Smooth muscle cell (in vitro differentiated cells): Measurements from ENCODE around the gene KRT81. TPM values are rescaled to one million over a fixed set of nuclear protein-coding genes. Genes with fewer than 3 reads are reported as not detected.

Source experiments
- DNase-seq: peaks from one replicate; lab custom pipeline; 2025; ENCODE audit not compliant: unreplicated experiment; lab: John Stamatoyannopoulos, UW
- H2AFZ ChIP-seq: fragments of 200-600 bp; sonication (generic); 2 replicates; pipeline ENCODE4 v1.6.0; 2016; ENCODE audit warnings: antibody characterized with exemption, low read depth, mild to moderate bottlenecking
- H3F3A ChIP-seq: fragments of 200-600 bp; sonication (generic); 2 replicates; pipeline ENCODE4 v1.6.0; 2017; ENCODE audit warnings: antibody characterized with exemption, low read depth
- H3K27ac ChIP-seq: fragments of 200-600 bp; sonication (generic); 2 replicates; pipeline ENCODE4 v1.5.1; 2016; ENCODE audit warnings: low read depth, mild to moderate bottlenecking
- H3K27me3 ChIP-seq: fragments of 200-600 bp; sonication (generic); 2 replicates; pipeline ENCODE4 v1.6.1; 2016; ENCODE audit warnings: low read depth, mild to moderate bottlenecking
- H3K36me3 ChIP-seq: fragments of 200-600 bp; sonication (generic); 2 replicates; pipeline ENCODE4 v1.5.1; 2016; ENCODE audit warnings: low read depth
- H3K4me1 ChIP-seq: fragments of 200-600 bp; sonication (generic); 2 replicates; pipeline ENCODE4 v1.5.1; 2016; ENCODE audit warnings: low read depth
- H3K4me2 ChIP-seq: fragments of 200-600 bp; sonication (generic); 2 replicates; pipeline ENCODE4 v1.6.0; 2016; ENCODE audit warnings: mild to moderate bottlenecking
- H3K4me3 ChIP-seq: fragments of 200-600 bp; sonication (generic); 2 replicates; pipeline ENCODE4 v1.5.1; 2016; ENCODE audit warnings: mild to moderate bottlenecking
- H3K79me2 ChIP-seq: fragments of 200-600 bp; sonication (generic); 2 replicates; pipeline ENCODE4 v1.6.0; 2016; ENCODE audit warnings: low read depth, mild to moderate bottlenecking
- H3K9ac ChIP-seq: fragments of 200-600 bp; sonication (generic); 2 replicates; pipeline ENCODE4 v1.6.0; 2016; ENCODE audit warnings: low read depth
- H3K9me3 ChIP-seq: fragments of 200-600 bp; sonication (generic); replicated peaks from 2 replicates; pipeline ENCODE4 v1.5.1; 2016; ENCODE audit warnings: low read depth
- H4K20me1 ChIP-seq: fragments of 200-600 bp; sonication (generic); 2 replicates; pipeline ENCODE4 v1.6.0; 2016; ENCODE audit warnings: low read depth
- CTCF ChIP-seq: fragments of 200-600 bp; sonication (generic); IDR thresholded peaks from 2 replicates; pipeline ENCODE4 v1.5.1; 2017; ENCODE audit warnings: borderline replicate concordance, mild to moderate bottlenecking, antibody characterized with exemption; ENCODE audit not compliant: insufficient read depth, poor library complexity, severe bottlenecking
- WGBS: methylation state at CpG from one replicate; pipeline ENCODE4 v1.1.7; 2016; ENCODE audit warnings: low lambda C conversion rate; 5-methylcytosine and 5-hydroxymethylcytosine counted together
- polyA plus RNA-seq: library from polyadenylated mRNA; unstranded; fragments of >200 nt; fragmentation: Nextera tagmentation; extraction: Ambion mirVana; gene quantifications from 2 replicates; pipeline ENCODE4 v1.2.1, GENCODE V29; 2016
- total RNA-seq: library from RNA; depleted of rRNA; stranded (reverse); fragments of >200 nt; gene quantifications from 2 replicates; pipeline ENCODE4 v1.2.3, GENCODE V29; 2014

The KRT81 gene
- total and polyA plus RNA-seq, 2 experiments from 2014 or later = 0.49 to 1.4 TPM

GRCh38 chr12:52319097-52319496 lies 27.8 kb upstream of the KRT81 start:
- no peak overlapping the region for H3K4me3 ChIP-seq
- no peaks in the 10 kb centered on the region for H3K79me2 ChIP-seq
- H3K27ac ChIP-seq = no peak overlapping the region
- no peaks in the 10 kb centered on the region for H3K4me1 ChIP-seq
- no peaks in the 10 kb centered on the region for H3F3A ChIP-seq
- H4K20me1 ChIP-seq = no peaks in the 10 kb centered on the region
- no peaks in the 10 kb centered on the region for H3K9me3 ChIP-seq
- H3K4me2 ChIP-seq = no peak overlapping the region
- 79% methylated on average over 11 of the region's 11 CpGs for WGBS
- H3K36me3 ChIP-seq = no peaks in the 10 kb centered on the region
- TF ChIP-seq CTCF = no peak
- no peak overlapping the region for H3K9ac ChIP-seq
- H3K27me3 ChIP-seq = peaks cover 58% of the 10 kb centered on the region
- DNase-seq = no peak
- no peak overlapping the region for H2AFZ ChIP-seq

- TF ChIP-seq CTCF = no peak
- peaks cover 58% of the 10 kb centered on the region for H3K27me3 ChIP-seq
These were observed 27.1 kb upstream of the KRT81 start for GRCh38 chr12:52318241-52318990.

GRCh38 chr12:52317468-52318052 lies 26.2 kb upstream of the KRT81 start:
- H3K27ac ChIP-seq = no peak overlapping the region
- WGBS = 95% methylated on average over 12 of the region's 12 CpGs
- no peaks in the 10 kb centered on the region for H3K9me3 ChIP-seq
- H3K79me2 ChIP-seq = no peaks in the 10 kb centered on the region
- no peak overlapping the region for H3K9ac ChIP-seq
- no peak for TF ChIP-seq CTCF
- no peak overlapping the region for H3K4me3 ChIP-seq
- no peaks in the 10 kb centered on the region for H4K20me1 ChIP-seq
- no peaks in the 10 kb centered on the region for H3F3A ChIP-seq
- H3K4me2 ChIP-seq = no peak overlapping the region
- no peaks in the 10 kb centered on the region for H3K36me3 ChIP-seq
- H2AFZ ChIP-seq = no peak overlapping the region
- DNase-seq = no peak
- no peaks in the 10 kb centered on the region for H3K4me1 ChIP-seq
- H3K27me3 ChIP-seq = peaks cover 53% of the 10 kb centered on the region

More at GRCh38 chr12:52318241-52318990, 27.1 kb upstream of the KRT81 start:
- Histone ChIP-seq H4K20me1 (no peaks in the 10 kb centered on the region), H3K4me2 (no peak overlapping the region), H3K9ac (no peak overlapping the region), H3K9me3 (no peaks in the 10 kb centered on the region), H3K36me3 (no peaks in the 10 kb centered on the region), H3K27ac (no peak overlapping the region), H3K4me1 (no peaks in the 10 kb centered on the region), H3K4me3 (no peak overlapping the region), H2AFZ (no peak overlapping the region), H3K79me2 (no peaks in the 10 kb centered on the region), H3F3A (no peaks in the 10 kb centered on the region)
- DNase-seq = no peak
- 92% methylated on average over 11 of the region's 11 CpGs for WGBS

- H3K27ac ChIP-seq = no peak overlapping the region
- no peaks in the 10 kb centered on the region for H3K9me3 ChIP-seq
- H3K4me3 ChIP-seq = no peak overlapping the region
- 95% methylated on average over 11 of the region's 11 CpGs for WGBS
- TF ChIP-seq CTCF = no peak
- H3K4me1 ChIP-seq = no peaks in the 10 kb centered on the region
- no peaks in the 10 kb centered on the region for H4K20me1 ChIP-seq
- H3K27me3 ChIP-seq = peaks cover 51% of the 10 kb centered on the region
- no peak overlapping the region for H2AFZ ChIP-seq
- DNase-seq = no peak
- H3K79me2 ChIP-seq = no peaks in the 10 kb centered on the region
- H3K36me3 ChIP-seq = no peaks in the 10 kb centered on the region
- H3K4me2 ChIP-seq = no peak overlapping the region
- no peak overlapping the region for H3K9ac ChIP-seq
- H3F3A ChIP-seq = no peaks in the 10 kb centered on the region
These were observed 25.4 kb upstream of the KRT81 start for GRCh38 chr12:52316701-52317100.
